Parathyroid adenoma (tissue), 2 donors: ENCODE results near the gene ZNF438.
"Not testable (repeated sequence)": the region's sequence is repeated elsewhere in the genome, so short reads cannot be mapped to it uniquely, and the experiment has no call there.

ENCODE experiments used
- H2AFZ ChIP-seq: fragments of 300-600 bp; sonication (generic); one replicate; pipeline ENCODE4 v1.7.0; 2017; ENCODE audit warnings: antibody characterized with exemption, mild to moderate bottlenecking
- H3K27ac ChIP-seq: fragments of 300-600 bp; sonication (generic); one replicate; pipeline ENCODE4 v1.7.0; 2017
- H3K27me3 ChIP-seq: fragments of 300-600 bp; sonication (generic); one replicate; pipeline ENCODE4 v1.7.0; 2017; ENCODE audit warnings: low read length; ENCODE audit not compliant: control insufficient read depth, insufficient read depth
- H3K36me3 ChIP-seq: fragments of 300-600 bp; sonication (generic); one replicate; pipeline ENCODE4 v1.7.0; 2017; ENCODE audit warnings: low read length; ENCODE audit not compliant: control insufficient read depth, insufficient read depth
- H3K4me1 ChIP-seq: fragments of 300-600 bp; sonication (generic); one replicate; pipeline ENCODE4 v1.7.0; 2017; ENCODE audit warnings: control low read depth
- H3K4me2 ChIP-seq: fragments of 300-600 bp; sonication (generic); one replicate; pipeline ENCODE4 v1.7.0; 2017; ENCODE audit warnings: low read length
- H3K4me3 ChIP-seq: fragments of 300-600 bp; sonication (generic); one replicate; pipeline ENCODE4 v1.7.0; 2017; ENCODE audit warnings: low read depth, low read length
- H3K79me2 ChIP-seq: fragments of 300-600 bp; sonication (generic); one replicate; pipeline ENCODE4 v1.7.0; 2017; ENCODE audit warnings: control low read depth
- H3K9ac ChIP-seq: fragments of 300-600 bp; sonication (generic); one replicate; pipeline ENCODE4 v1.7.0; 2017; ENCODE audit warnings: mild to moderate bottlenecking
- H3K9me3 ChIP-seq: fragments of 300-600 bp; sonication (generic); one replicate; pipeline ENCODE4 v1.7.0; 2017; ENCODE audit warnings: low read length; ENCODE audit not compliant: control insufficient read depth
- TF ChIP-seq, protein P1 (sequence below): fragments of 300-600 bp; sonication (generic); IDR thresholded peaks from one replicate; pipeline ENCODE4 v1.7.0; 2017; ENCODE audit warnings: antibody characterized with exemption, mild to moderate bottlenecking
- donor health status: primary hyperparathyroidism.

The ZNF438 gene

DNA sequence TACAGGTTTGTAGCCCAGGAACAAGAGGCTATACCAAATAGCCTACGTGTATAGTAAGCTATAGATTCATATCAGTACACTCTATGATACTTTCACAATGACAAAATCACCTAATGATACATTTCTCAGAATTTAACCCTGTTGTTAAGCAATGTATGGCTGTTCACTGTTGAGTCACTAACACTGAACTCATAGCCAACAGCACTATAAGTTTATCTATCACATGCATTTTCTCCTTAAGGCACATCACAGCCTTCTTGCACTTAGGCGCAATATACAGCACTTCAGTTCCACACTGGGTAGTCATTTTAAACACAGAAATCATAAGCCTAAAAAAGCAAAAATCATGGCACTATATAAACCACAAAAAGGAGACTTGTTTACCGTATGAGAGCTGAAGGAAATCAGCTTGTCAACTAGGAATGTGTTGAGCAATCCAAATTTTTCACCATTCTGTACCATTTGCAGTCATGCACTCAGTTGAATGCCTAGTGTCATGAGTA is 45.6 kb downstream of the ZNF438 start:
- Histone ChIP-seq H2AFZ (no peak overlapping the region), H3K27ac (no peak overlapping the region), H3K4me1 (no peaks in the 10 kb centered on the region)

DNA sequence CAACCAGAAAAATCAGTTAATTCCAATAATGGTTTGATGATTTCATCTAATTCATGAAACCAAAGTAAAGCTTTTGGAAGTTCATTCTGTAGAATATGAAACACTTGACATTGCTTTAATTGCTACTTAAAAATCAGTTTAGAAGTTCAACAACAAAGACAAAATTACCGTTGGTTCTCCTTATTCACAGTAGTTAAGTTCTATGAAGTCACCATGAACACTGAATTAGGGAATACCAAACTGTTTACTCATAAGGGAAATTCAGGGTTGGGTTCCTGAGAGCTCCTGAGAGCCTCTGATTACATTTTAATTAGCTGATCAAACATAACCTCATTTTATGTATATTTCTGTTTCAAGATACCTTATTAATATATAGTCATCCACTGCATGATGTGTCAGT is 46.2 kb downstream of the ZNF438 start:
- no peak overlapping the region for H3K27ac ChIP-seq
- H3K9ac ChIP-seq = no peak overlapping the region
- no peaks in the 10 kb centered on the region for H3K36me3 ChIP-seq
- no peaks in the 10 kb centered on the region for H3K27me3 ChIP-seq
- H3K79me2 ChIP-seq = no peaks in the 10 kb centered on the region
- H3K9me3 ChIP-seq = no peaks in the 10 kb centered on the region
- no peaks in the 10 kb centered on the region for H3K4me1 ChIP-seq
- H3K4me2 ChIP-seq = no peak overlapping the region
- no peak overlapping the region for H2AFZ ChIP-seq
- TF ChIP-seq, protein P1, sequence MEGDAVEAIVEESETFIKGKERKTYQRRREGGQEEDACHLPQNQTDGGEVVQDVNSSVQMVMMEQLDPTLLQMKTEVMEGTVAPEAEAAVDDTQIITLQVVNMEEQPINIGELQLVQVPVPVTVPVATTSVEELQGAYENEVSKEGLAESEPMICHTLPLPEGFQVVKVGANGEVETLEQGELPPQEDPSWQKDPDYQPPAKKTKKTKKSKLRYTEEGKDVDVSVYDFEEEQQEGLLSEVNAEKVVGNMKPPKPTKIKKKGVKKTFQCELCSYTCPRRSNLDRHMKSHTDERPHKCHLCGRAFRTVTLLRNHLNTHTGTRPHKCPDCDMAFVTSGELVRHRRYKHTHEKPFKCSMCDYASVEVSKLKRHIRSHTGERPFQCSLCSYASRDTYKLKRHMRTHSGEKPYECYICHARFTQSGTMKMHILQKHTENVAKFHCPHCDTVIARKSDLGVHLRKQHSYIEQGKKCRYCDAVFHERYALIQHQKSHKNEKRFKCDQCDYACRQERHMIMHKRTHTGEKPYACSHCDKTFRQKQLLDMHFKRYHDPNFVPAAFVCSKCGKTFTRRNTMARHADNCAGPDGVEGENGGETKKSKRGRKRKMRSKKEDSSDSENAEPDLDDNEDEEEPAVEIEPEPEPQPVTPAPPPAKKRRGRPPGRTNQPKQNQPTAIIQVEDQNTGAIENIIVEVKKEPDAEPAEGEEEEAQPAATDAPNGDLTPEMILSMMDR = no peak
- H3K4me3 ChIP-seq = no peak overlapping the region

More for the DNA sequence above, 45.6 kb downstream of the ZNF438 start:
- H3K27me3 ChIP-seq = no peaks in the 10 kb centered on the region
- no peak overlapping the region for H3K4me2 ChIP-seq
- TF ChIP-seq, protein P1 = no peak
- H3K4me3 ChIP-seq = no peak overlapping the region
- no peaks in the 10 kb centered on the region for H3K79me2 ChIP-seq
- no peaks in the 10 kb centered on the region for H3K9me3 ChIP-seq
- no peak overlapping the region for H3K9ac ChIP-seq
- no peaks in the 10 kb centered on the region for H3K36me3 ChIP-seq

DNA sequence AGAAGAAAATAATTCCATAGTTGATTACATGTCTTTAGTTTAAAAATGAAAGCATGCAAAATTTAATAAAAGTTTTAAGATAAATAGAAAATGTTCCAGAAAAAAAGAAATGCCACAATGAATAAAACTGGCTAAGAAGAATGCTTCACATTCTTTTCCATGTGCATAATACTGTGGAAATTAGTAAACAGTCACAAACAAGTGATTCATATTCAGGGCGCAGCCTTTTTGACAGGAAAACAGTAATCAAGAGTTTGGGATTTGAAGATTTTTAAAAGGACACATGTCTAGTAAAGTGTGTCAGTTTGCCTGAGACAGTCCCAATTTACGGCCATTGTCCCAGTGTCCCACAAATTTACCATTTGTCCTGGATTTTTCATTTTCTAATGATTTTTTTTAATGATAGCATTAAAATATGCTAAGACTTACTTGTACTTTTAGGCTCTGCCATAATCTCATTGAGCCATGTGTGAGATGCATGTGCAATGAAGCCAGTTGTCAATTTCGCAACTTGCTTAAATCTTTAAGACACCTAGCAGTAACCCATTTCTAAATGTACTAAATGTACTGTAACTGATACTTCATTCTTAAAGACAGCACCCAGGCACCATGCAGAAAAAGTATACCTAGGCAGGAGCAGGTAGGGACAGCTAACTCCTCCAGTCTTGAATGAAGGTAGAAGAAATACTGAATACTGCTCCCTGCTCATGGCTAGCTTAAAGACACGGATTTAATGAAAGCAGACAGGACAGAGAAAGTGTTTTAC is 46.9 kb downstream of the ZNF438 start:
- Histone ChIP-seq H3K4me2 (no peak overlapping the region), H3K27me3 (no peaks in the 10 kb centered on the region), H3K4me1 (no peaks in the 10 kb centered on the region), H3K79me2 (no peaks in the 10 kb centered on the region), H2AFZ (no peak overlapping the region), H3K9me3 (no peaks in the 10 kb centered on the region), H3K9ac (no peak overlapping the region), H3K4me3 (no peak overlapping the region), H3K36me3 (no peaks in the 10 kb centered on the region), H3K27ac (no peak overlapping the region)
- TF ChIP-seq, protein P1 = no peak

DNA sequence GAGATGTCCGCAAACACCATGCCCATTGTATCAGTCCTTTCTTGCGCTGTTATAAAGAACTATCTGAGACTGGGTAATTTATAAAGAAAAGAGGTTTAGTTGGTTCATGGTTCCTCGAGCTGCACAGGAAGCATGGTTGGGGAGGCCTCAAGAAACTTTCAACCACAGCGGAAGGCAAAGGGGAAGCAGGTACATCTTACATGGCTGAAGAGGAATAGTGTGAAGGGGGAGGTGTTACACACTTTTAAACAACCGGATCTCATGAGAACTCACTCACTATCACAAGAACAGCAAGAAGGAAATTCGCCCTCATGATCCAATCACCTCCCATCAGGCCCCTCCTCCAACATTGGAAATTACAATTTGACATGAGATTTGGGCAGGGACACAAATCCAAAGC is 48.5 kb downstream of the ZNF438 start:
- not testable (repeated sequence) for H2AFZ ChIP-seq, H3K79me2 ChIP-seq, H3K9ac ChIP-seq, H3K27ac ChIP-seq, H3K9me3 ChIP-seq, H3K27me3 ChIP-seq, H3K4me3 ChIP-seq, H3K4me2 ChIP-seq, H3K4me1 ChIP-seq, H3K36me3 ChIP-seq

DNA sequence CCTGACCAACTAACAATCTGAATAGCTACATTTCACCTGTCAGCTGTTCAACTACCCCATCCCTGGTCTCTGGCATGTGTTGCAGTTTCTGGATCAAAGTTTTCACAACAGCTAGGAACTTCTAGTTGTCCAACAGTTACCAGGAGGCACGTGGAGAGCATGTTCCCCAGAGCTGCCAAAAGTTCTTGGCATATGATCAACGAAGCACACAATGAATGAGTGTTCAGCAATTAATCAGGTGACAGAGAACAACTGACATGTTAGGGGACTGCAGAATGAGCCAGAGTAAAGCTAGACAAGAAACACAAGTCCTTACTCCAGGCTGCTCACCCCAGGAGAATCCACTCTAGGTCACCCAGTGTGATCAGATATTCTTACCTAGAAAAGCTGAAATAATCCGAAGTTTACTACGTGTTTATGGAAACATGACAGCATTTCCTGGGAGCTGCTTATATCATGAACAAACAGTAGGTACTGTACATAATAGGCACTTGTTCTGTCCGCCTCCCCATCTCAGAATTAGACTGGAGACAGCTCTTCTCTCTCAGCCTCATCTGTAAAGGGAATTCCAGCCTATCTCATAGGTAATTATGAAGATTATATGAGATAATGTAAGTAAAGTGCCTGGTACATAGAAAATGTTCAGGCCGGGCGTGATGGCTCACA is 50.6 kb downstream of the ZNF438 start:
- H3K27ac ChIP-seq = no peak overlapping the region
- no peak overlapping the region for H3K4me2 ChIP-seq
- no peak overlapping the region for H2AFZ ChIP-seq
- no peaks in the 10 kb centered on the region for H3K36me3 ChIP-seq
- H3K9ac ChIP-seq = no peak overlapping the region
- H3K79me2 ChIP-seq = no peaks in the 10 kb centered on the region
- no peaks in the 10 kb centered on the region for H3K9me3 ChIP-seq
- no peak overlapping the region for H3K4me3 ChIP-seq
- no peaks in the 10 kb centered on the region for H3K27me3 ChIP-seq
- no peaks in the 10 kb centered on the region for H3K4me1 ChIP-seq
- TF ChIP-seq, protein P1 = no peak
